Measurements from ENCODE around the gene PIGK.
"Not testable (repeated sequence)": the region's sequence is repeated elsewhere in the genome, so short reads cannot be mapped to it uniquely, and the experiment has no call there.

The PIGK gene

GRCh38 chr1:77175230-77175844 is 43.9 kb downstream of the PIGK start:
- H3K9me3 ChIP-seq (ENCODE audit: insufficient read depth, low read length) = 0 out of 2 replicates have a peak, but pooled peaks cover 11% of the 10 kb centered on the region

GRCh38 chr1:77170687-77171086 is 48.5 kb downstream of the PIGK start:
- no peak for TF ChIP-seq EZH2phosphoT487 (IDR thresholded peaks at IDR 0.05; ENCODE audit: low read depth)
- TF ChIP-seq CTCF (IDR thresholded peaks at IDR 0.05; ENCODE audit: low read depth, low read length) = no peak
- no peak overlapping the region for H3K9ac ChIP-seq (ENCODE audit: low read length)
- H3K79me2 ChIP-seq (ENCODE audit: low read length) = no peaks in the 10 kb centered on the region
- no peak overlapping the region for H3K27ac ChIP-seq (ENCODE audit: low read length)
- 0 out of 2 replicates have a peak, but pooled peaks cover 5% of the 10 kb centered on the region for H3K9me3 ChIP-seq (ENCODE audit: insufficient read depth, low read length)
- no peaks in the 10 kb centered on the region for H4K20me1 ChIP-seq (ENCODE audit: insufficient read depth, low read length)
- no peaks in the 10 kb centered on the region for H3K4me1 ChIP-seq (ENCODE audit: low read length)
- no peak overlapping the region for H3K4me2 ChIP-seq (ENCODE audit: low read length)
- no peak overlapping the region for H2AFZ ChIP-seq (ENCODE audit: low read depth, low read length)
- no peaks in the 10 kb centered on the region for H3K36me3 ChIP-seq (replicated peaks; ENCODE audit: low read depth, low read length)
- no peaks in the 10 kb centered on the region for H3K27me3 ChIP-seq (ENCODE audit: low read depth, low read length)
- no peak overlapping the region for H3K4me3 ChIP-seq (ENCODE audit: low read length)

More at GRCh38 chr1:77175230-77175844, 43.9 kb downstream of the PIGK start:
- Histone ChIP-seq H3K36me3 (replicated peaks; ENCODE audit: low read depth, low read length) (no peaks in the 10 kb centered on the region), H3K27me3 (ENCODE audit: low read depth, low read length) (no peaks in the 10 kb centered on the region), H3K9ac (ENCODE audit: low read length) (no peak overlapping the region), H3K4me2 (ENCODE audit: low read length) (no peak overlapping the region), H3K79me2 (ENCODE audit: low read length) (no peaks in the 10 kb centered on the region), H4K20me1 (ENCODE audit: insufficient read depth, low read length) (no peaks in the 10 kb centered on the region), H3K4me1 (ENCODE audit: low read length) (no peaks in the 10 kb centered on the region), H3K4me3 (ENCODE audit: low read length) (no peak overlapping the region), H2AFZ (ENCODE audit: low read depth, low read length) (no peak overlapping the region), H3K27ac (ENCODE audit: low read length) (no peak overlapping the region)
- TF ChIP-seq CTCF (IDR thresholded peaks at IDR 0.05; ENCODE audit: low read depth, low read length) (no peak), EZH2phosphoT487 (IDR thresholded peaks at IDR 0.05; ENCODE audit: low read depth) (no peak)

- Histone ChIP-seq H2AFZ (ENCODE audit: low read depth, low read length) (no peak overlapping the region), H3K4me2 (ENCODE audit: low read length) (no peak overlapping the region), H3K9me3 (ENCODE audit: insufficient read depth, low read length) (no peaks in the 10 kb centered on the region), H3K36me3 (replicated peaks; ENCODE audit: low read depth, low read length) (no peaks in the 10 kb centered on the region), H3K4me3 (ENCODE audit: low read length) (no peak overlapping the region), H4K20me1 (ENCODE audit: insufficient read depth, low read length) (no peaks in the 10 kb centered on the region), H3K79me2 (ENCODE audit: low read length) (no peaks in the 10 kb centered on the region), H3K9ac (ENCODE audit: low read length) (no peak overlapping the region), H3K27me3 (ENCODE audit: low read depth, low read length) (no peaks in the 10 kb centered on the region), H3K4me1 (ENCODE audit: low read length) (no peaks in the 10 kb centered on the region), H3K27ac (ENCODE audit: low read length) (no peak overlapping the region)
- TF ChIP-seq EZH2phosphoT487 (IDR thresholded peaks at IDR 0.05; ENCODE audit: low read depth) = no peak
- no peak for TF ChIP-seq CTCF (IDR thresholded peaks at IDR 0.05; ENCODE audit: low read depth, low read length)
Observed at GRCh38 chr1:77168358-77168757, 50.9 kb downstream of the PIGK start.

GRCh38 chr1:77164434-77164944 is 54.7 kb downstream of the PIGK start:
- H3K9ac ChIP-seq (ENCODE audit: low read length) = no peak overlapping the region
- no peaks in the 10 kb centered on the region for H3K4me1 ChIP-seq (ENCODE audit: low read length)
- no peak overlapping the region for H3K4me3 ChIP-seq (ENCODE audit: low read length)
- H4K20me1 ChIP-seq (ENCODE audit: insufficient read depth, low read length) = no peaks in the 10 kb centered on the region
- H3K4me2 ChIP-seq (ENCODE audit: low read length) = no peak overlapping the region
- no peaks in the 10 kb centered on the region for H3K9me3 ChIP-seq (ENCODE audit: insufficient read depth, low read length)
- H3K79me2 ChIP-seq (ENCODE audit: low read length) = no peaks in the 10 kb centered on the region
- H3K27ac ChIP-seq (ENCODE audit: low read length) = no peak overlapping the region
- no peak overlapping the region for H2AFZ ChIP-seq (ENCODE audit: low read depth, low read length)
- no peaks in the 10 kb centered on the region for H3K36me3 ChIP-seq (replicated peaks; ENCODE audit: low read depth, low read length)
- H3K27me3 ChIP-seq (ENCODE audit: low read depth, low read length) = no peaks in the 10 kb centered on the region
- no peak for TF ChIP-seq EZH2phosphoT487 (IDR thresholded peaks at IDR 0.05; ENCODE audit: low read depth)
- no peak for TF ChIP-seq CTCF (IDR thresholded peaks at IDR 0.05; ENCODE audit: low read depth, low read length)

- not testable (repeated sequence) for H3K4me2 ChIP-seq (ENCODE audit: low read length); H3K27ac ChIP-seq (ENCODE audit: low read length); H3K36me3 ChIP-seq (replicated peaks; ENCODE audit: low read depth, low read length); H3K9me3 ChIP-seq (ENCODE audit: insufficient read depth, low read length); H4K20me1 ChIP-seq (ENCODE audit: insufficient read depth, low read length); H3K79me2 ChIP-seq (ENCODE audit: low read length); H3K27me3 ChIP-seq (ENCODE audit: low read depth, low read length); H3K4me1 ChIP-seq (ENCODE audit: low read length); H3K9ac ChIP-seq (ENCODE audit: low read length); H3K4me3 ChIP-seq (ENCODE audit: low read length); H2AFZ ChIP-seq (ENCODE audit: low read depth, low read length)
Observed at GRCh38 chr1:77159706-77160105, 59.5 kb downstream of the PIGK start.
